Upper lobe of left lung (tissue), 6 donors: Measurements from ENCODE around the gene ADAMTS12. TPM values are rescaled to one million over a fixed set of nuclear protein-coding genes. Genes with fewer than 3 reads are reported as not detected.

ENCODE experiments used
- ATAC-seq, 2 donors: fragments of 200-7000 bp; cut with Tn5 transposase; one replicate each; pipeline ENCODE4 v1.9.1; 2022; ENCODE audit warnings: mild to moderate bottlenecking in 2 of 2, moderate library complexity in 2 of 2; ENCODE audit not compliant: low FRiP score in 2 of 2
- DNase-seq, 2 donors: peaks; one replicate each; pipeline ENCODE4 v3.0.0-alpha.2; 2019 to 2020
- H3K27ac ChIP-seq, 4 donors: fragments of 200-600 bp; sonication (generic); one replicate each; pipeline ENCODE4 v1.5.1; 2016 to 2019
- H3K27me3 ChIP-seq, 4 donors: fragments of 200-600 bp; sonication (generic); one replicate each; pipeline ENCODE4 v1.5.1; 2017 to 2019
- H3K36me3 ChIP-seq, 4 donors: fragments of 200-600 bp; sonication (generic); one replicate each; pipeline ENCODE4 v1.5.1; 2016 to 2019
- H3K4me1 ChIP-seq, 4 donors: fragments of 200-600 bp; sonication (generic); one replicate each; pipeline ENCODE4 v1.5.1; 2018 to 2019
- H3K4me3 ChIP-seq, 4 donors: fragments of 200-600 bp; sonication (generic); one replicate each; pipeline ENCODE4 v1.5.1; 2017 to 2019; ENCODE audit warnings: mild to moderate bottlenecking in 2 of 4, moderate library complexity in 1 of 4
- H3K9me3 ChIP-seq, 4 donors: fragments of 200-600 bp; sonication (generic); one replicate each; pipeline ENCODE4 v1.5.1; 2018 to 2019
- EP300 ChIP-seq, 4 donors: sonication (generic); formaldehyde crosslinking; IDR thresholded peaks; one replicate each; pipeline ENCODE4 v1.5.1; 2017; ENCODE audit warnings: antibody characterized with exemption in 4 of 4, control low read depth in 2 of 4
- POLR2A ChIP-seq, 4 donors: fragments of 450-650 bp; IDR thresholded peaks; one replicate each; pipeline ENCODE4 v1.5.1; 2016 to 2017; ENCODE audit warnings: antibody characterized with exemption in 4 of 4, mild to moderate bottlenecking in 2 of 4
- POLR2AphosphoS5 ChIP-seq, 2 donors: sonication (generic); formaldehyde crosslinking; IDR thresholded peaks; one replicate each; pipeline ENCODE4 v1.5.1; 2017; ENCODE audit warnings: antibody characterized with exemption in 2 of 2
- WGBS, 2 donors: methylation state at CpG; one replicate each; pipeline ENCODE4 v1.1.5; 2017 to 2018; 5-methylcytosine and 5-hydroxymethylcytosine counted together
- total RNA-seq, 6 donors: library from RNA; depleted of rRNA in 4 of 6; stranded (reverse); fragments of >200 nt in 4 of 6; gene quantifications; one replicate each; pipeline versions ENCODE4 v1.1.0 to v1.2.1, GENCODE V29; 2016 to 2021
- TF ChIP-seq, protein P1 (sequence below), 6 experiments: fragments of 450-650 bp in 4 of 6; fragments of 200-600 bp in 2 of 6; sonication (generic) in 2 of 6; IDR thresholded peaks; one replicate each; pipeline ENCODE4 v1.5.1; 2016 to 2019; ENCODE audit warnings: antibody characterized with exemption in 6 of 6
- donor health status: DM: no; HTN: no; CAD: no; lungs with moderate emphysema.
- donor health status: DM: no; HTN: yes; CAD: no; lungs with severe emphysema.

The ADAMTS12 gene
- total RNA-seq, 6 donors from 2014 or later, result 2.3 to 16.8 (median 7.4) TPM

DNA sequence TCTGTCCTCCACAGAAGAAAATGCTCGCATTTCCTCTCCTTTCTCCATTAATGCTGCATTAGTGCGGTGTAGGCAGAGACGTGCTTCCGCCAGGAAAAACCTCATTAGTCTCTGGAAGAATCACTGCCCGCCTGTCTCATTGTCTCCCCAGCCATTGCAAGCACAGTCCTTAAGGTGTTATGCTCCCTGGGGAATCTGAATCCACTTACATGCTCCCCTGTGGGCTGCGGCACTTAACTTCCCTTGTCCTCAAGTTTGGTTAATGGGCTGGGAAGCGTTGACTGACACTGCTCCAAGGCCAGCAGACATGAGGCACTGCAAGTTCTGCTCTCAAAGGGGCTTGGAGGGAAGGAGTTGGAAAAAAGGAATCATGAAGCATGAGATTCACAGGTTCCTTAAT lies 409.5 kb downstream of the ADAMTS12 start:
- Histone ChIP-seq H3K36me3 (peaks cover 0 to 7% (median 3%) of the 10 kb centered on the region in 4 donors), H3K27me3 (no peaks in the 10 kb centered on the region), H3K9me3 (no peaks in the 10 kb centered on the region), H3K4me1 (no peaks in the 10 kb centered on the region), H3K27ac (no peak overlapping the region), H3K4me3 (no peak overlapping the region)
- ATAC-seq (no peak), DNase-seq (no peak)
- WGBS, 2 donors, result 76 to 85% methylated on average over 7 of the region's 7 CpGs
- TF ChIP-seq POLR2AphosphoS5 (IDR thresholded peaks at IDR 0.05) (no peak), POLR2A (IDR thresholded peaks at IDR 0.05) (no peak), EP300 (IDR thresholded peaks at IDR 0.05) (no peak)
- TF ChIP-seq, protein P1, sequence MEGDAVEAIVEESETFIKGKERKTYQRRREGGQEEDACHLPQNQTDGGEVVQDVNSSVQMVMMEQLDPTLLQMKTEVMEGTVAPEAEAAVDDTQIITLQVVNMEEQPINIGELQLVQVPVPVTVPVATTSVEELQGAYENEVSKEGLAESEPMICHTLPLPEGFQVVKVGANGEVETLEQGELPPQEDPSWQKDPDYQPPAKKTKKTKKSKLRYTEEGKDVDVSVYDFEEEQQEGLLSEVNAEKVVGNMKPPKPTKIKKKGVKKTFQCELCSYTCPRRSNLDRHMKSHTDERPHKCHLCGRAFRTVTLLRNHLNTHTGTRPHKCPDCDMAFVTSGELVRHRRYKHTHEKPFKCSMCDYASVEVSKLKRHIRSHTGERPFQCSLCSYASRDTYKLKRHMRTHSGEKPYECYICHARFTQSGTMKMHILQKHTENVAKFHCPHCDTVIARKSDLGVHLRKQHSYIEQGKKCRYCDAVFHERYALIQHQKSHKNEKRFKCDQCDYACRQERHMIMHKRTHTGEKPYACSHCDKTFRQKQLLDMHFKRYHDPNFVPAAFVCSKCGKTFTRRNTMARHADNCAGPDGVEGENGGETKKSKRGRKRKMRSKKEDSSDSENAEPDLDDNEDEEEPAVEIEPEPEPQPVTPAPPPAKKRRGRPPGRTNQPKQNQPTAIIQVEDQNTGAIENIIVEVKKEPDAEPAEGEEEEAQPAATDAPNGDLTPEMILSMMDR (IDR thresholded peaks at IDR 0.05), result no peak

- no peak overlapping the region for H3K27ac ChIP-seq
- H3K4me1 ChIP-seq, result no peaks in the 10 kb centered on the region
- H3K36me3 ChIP-seq, result peaks cover 0 to 19% (median 5%) of the 10 kb centered on the region in 4 donors
- DNase-seq, result no peak
- H3K27me3 ChIP-seq, result no peaks in the 10 kb centered on the region
- no peak overlapping the region for H3K4me3 ChIP-seq
- ATAC-seq, result no peak
- no peak for TF ChIP-seq EP300 (IDR thresholded peaks at IDR 0.05)
- TF ChIP-seq POLR2A (IDR thresholded peaks at IDR 0.05), result no peak
- TF ChIP-seq, protein P1 (IDR thresholded peaks at IDR 0.05), result no peak
- TF ChIP-seq POLR2AphosphoS5 (IDR thresholded peaks at IDR 0.05), result no peak
- H3K9me3 ChIP-seq, result no peaks in the 10 kb centered on the region
- 100% methylated on average over 1 of the region's 2 CpGs; no CpG with 5 or more reads in 1 of the 2 donors for WGBS, 2 donors
These were observed 410.9 kb downstream of the ADAMTS12 start for GRCh38 chr5:33480876-33481275.

DNA sequence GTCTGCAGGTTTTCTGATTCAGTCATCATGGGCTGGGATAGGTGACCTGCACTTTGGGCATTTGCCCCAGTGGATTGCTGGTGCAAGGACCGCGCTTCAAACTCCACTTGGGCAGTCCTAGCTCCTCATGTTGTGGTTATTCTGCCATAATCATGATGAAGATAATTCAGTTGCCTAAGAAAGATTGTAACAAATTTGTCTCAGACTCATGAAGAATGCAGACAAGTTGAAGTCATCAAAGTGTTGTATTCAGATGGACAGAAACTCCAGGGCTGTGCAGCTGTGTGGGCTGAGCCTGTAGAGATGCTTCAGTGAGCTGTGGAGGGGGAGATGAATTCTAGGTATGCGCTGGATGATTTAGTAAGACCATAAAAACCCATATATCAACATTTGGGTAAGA lies 412.5 kb downstream of the ADAMTS12 start:
- WGBS, 2 donors, result 94 to 98% methylated on average over 3 of the region's 3 CpGs
- Histone ChIP-seq H3K27ac (no peak overlapping the region), H3K4me3 (no peak overlapping the region), H3K36me3 (peaks cover 0 to 35% (median 15%) of the 10 kb centered on the region in 4 donors), H3K27me3 (no peaks in the 10 kb centered on the region), H3K9me3 (no peaks in the 10 kb centered on the region), H3K4me1 (no peaks in the 10 kb centered on the region)
- TF ChIP-seq POLR2AphosphoS5 (IDR thresholded peaks at IDR 0.05) (no peak), EP300 (IDR thresholded peaks at IDR 0.05) (no peak), POLR2A (IDR thresholded peaks at IDR 0.05) (no peak)
- TF ChIP-seq, protein P1 (IDR thresholded peaks at IDR 0.05), result no peak
- DNase-seq (no peak), ATAC-seq (no peak)

DNA sequence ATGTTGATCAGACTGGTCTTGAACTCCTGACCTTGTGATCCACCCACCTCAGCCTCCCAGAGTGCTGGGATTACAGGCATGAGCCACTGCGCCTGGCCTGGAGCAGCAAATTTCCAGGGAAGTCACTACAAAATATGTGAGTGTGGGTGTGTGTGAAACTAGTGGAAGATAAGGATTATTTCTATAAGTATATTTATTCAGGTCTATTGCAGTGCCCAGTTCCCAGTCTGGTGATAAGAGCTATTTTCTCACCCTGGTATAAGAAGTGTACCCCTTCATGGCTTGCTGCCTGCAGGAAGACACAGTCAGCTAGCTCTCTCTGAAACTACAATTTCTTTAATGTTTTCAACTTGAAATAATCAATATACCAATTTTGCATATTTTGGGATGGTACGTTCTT lies 414.0 kb downstream of the ADAMTS12 start:
- TF ChIP-seq, protein P1 (IDR thresholded peaks at IDR 0.05), result no peak
- no peak for TF ChIP-seq POLR2A (IDR thresholded peaks at IDR 0.05)
- no peak for TF ChIP-seq POLR2AphosphoS5 (IDR thresholded peaks at IDR 0.05)
- TF ChIP-seq EP300 (IDR thresholded peaks at IDR 0.05), result no peak
- 96 to 100% methylated on average over 2 of the region's 2 CpGs for WGBS, 2 donors
- no peaks in the 10 kb centered on the region for H3K9me3 ChIP-seq
- peaks cover 0 to 44% (median 19%) of the 10 kb centered on the region in 4 donors for H3K36me3 ChIP-seq
- no peaks in the 10 kb centered on the region for H3K4me1 ChIP-seq
- no peak overlapping the region for H3K4me3 ChIP-seq
- no peak overlapping the region for H3K27ac ChIP-seq
- no peak for ATAC-seq
- DNase-seq, result no peak
- H3K27me3 ChIP-seq, result no peaks in the 10 kb centered on the region

- peak in 1 of 2 donors; percentile 40 for ATAC-seq
- no peaks in the 10 kb centered on the region for H3K27me3 ChIP-seq
- no peaks in the 10 kb centered on the region for H3K9me3 ChIP-seq
- TF ChIP-seq POLR2AphosphoS5 (IDR thresholded peaks at IDR 0.05) (no peak), EP300 (IDR thresholded peaks at IDR 0.05) (no peak), POLR2A (IDR thresholded peaks at IDR 0.05) (no peak)
- TF ChIP-seq, protein P1 (IDR thresholded peaks at IDR 0.05), result no peak
- WGBS, 2 donors, result 91 to 97% methylated on average over 3 of the region's 3 CpGs
- H3K4me1 ChIP-seq, result no peaks in the 10 kb centered on the region
- H3K36me3 ChIP-seq, result peaks cover under 1 to 52% (median 23%) of the 10 kb centered on the region in 4 donors
- H3K4me3 ChIP-seq, result no peak overlapping the region
- no peak for DNase-seq
- H3K27ac ChIP-seq, result no peak overlapping the region
These were observed 414.8 kb downstream of the ADAMTS12 start for GRCh38 chr5:33476992-33477391.
